Panc1 (cell line): ENCODE measurements around the gene SPATA13. TPM values are rescaled to one million over a fixed set of nuclear protein-coding genes. Genes with fewer than 3 reads are reported as not detected.

Source experiments
- ATAC-seq: fragments of 200-7000 bp; cut with Tn5 transposase; 2 replicates; pipeline ENCODE4 v1.9.1; 2020; ENCODE audit warnings: mild to moderate bottlenecking, moderate library complexity
- BruUV-seq: library from RNA; stranded (reverse); fragments of 400-500 nt; replicated peaks from 2 replicates; lab custom pipeline; 2021; lab: Mats Ljungman, UMichigan
- CTCF ChIA-PET: fragments of 300-600 bp; sonication (Branson Sonifier 250); formaldehyde crosslinking; loops from one replicate; lab custom pipeline; 2022; ENCODE audit warnings: antibody characterized with exemption; lab: Charles Lee
- POLR2A ChIA-PET: fragments of 300-600 bp; sonication (Branson Sonifier 250); formaldehyde crosslinking; loops from one replicate; lab custom pipeline; 2022; ENCODE audit warnings: antibody characterized with exemption; lab: Charles Lee
- DNase-seq: peaks from one replicate; pipeline ENCODE4 v3.0.0-alpha.2; 2010; ENCODE audit warnings: low read depth, low spot score
- H3K27ac ChIP-seq: 2 replicates; pipeline ENCODE4 v1.5.1; 2011; ENCODE audit warnings: mild to moderate bottlenecking, low read length, inconsistent platforms
- H3K27me3 ChIP-seq: fragments of 200-500 bp; sonication (Bioruptor generic); 2 replicates; pipeline ENCODE4 v1.6.0; 2014; ENCODE audit warnings: low read length, inconsistent platforms; ENCODE audit not compliant: control insufficient read depth, insufficient read depth
- H3K36me3 ChIP-seq: fragments of 200-500 bp; sonication (Bioruptor generic); 2 replicates; pipeline ENCODE4 v1.5.1; 2014; ENCODE audit warnings: inconsistent platforms, mild to moderate bottlenecking, low read length, moderate library complexity; ENCODE audit not compliant: control insufficient read depth, insufficient read depth
- H3K4me1 ChIP-seq: 2 replicates; pipeline ENCODE4 v1.5.1; 2011; ENCODE audit warnings: inconsistent platforms, mild to moderate bottlenecking, low read length, moderate library complexity; ENCODE audit not compliant: control insufficient read depth, insufficient read depth
- H3K4me3 ChIP-seq, 2 experiments: 2 replicates each; pipeline ENCODE4 v1.5.1; 2011 to 2012; ENCODE audit warnings: low read depth in 2 of 2, low read length in 2 of 2, mild to moderate bottlenecking in 2 of 2, inconsistent platforms in 1 of 2, moderate library complexity in 1 of 2
- H3K9me3 ChIP-seq: fragments of 200-500 bp; sonication (Bioruptor generic); 2 replicates; pipeline ENCODE4 v1.5.1; 2014; ENCODE audit warnings: low read depth, mild to moderate bottlenecking, inconsistent platforms, low read length, moderate library complexity; ENCODE audit not compliant: control insufficient read depth, insufficient read depth
- POLR2AphosphoS5 ChIP-seq: IDR thresholded peaks from 2 replicates; pipeline ENCODE4 v1.6.1; 2012; ENCODE audit warnings: mild to moderate bottlenecking, low read depth, low read length, moderate library complexity
- SIN3A ChIP-seq: IDR thresholded peaks from 2 replicates; pipeline ENCODE4 v1.6.1; 2012; ENCODE audit warnings: low read depth, mild to moderate bottlenecking, low read length, moderate library complexity, borderline replicate concordance; ENCODE audit not compliant: insufficient read depth
- TCF7L2 ChIP-seq: IDR thresholded peaks from 2 replicates; pipeline ENCODE4 v1.6.1; 2011; ENCODE audit warnings: mild to moderate bottlenecking, low read depth, low read length, inconsistent platforms
- in situ Hi-C: cut with HindIII; loops from 2 replicates; pipeline ENCODE4 v1.10.0; 2016; ENCODE audit warnings: low sequenced_read_pairs, low pct_unique_long_range_greater_than_20kb
- intact Hi-C: fragments of 100-400 bp; cut with micrococcal nuclease; formaldehyde crosslinking; loops from one replicate; pipeline ENCODE4 v1.10.0; 2022; ENCODE audit not compliant: unreplicated experiment
- total RNA-seq: library from RNA; stranded (reverse); gene quantifications from one replicate; pipeline ENCODE4 v1.2.1, GENCODE V29; 2021; ENCODE audit not compliant: unreplicated experiment
- TF ChIP-seq, protein P1 (sequence below): fragments of 450-650 bp; IDR thresholded peaks from 2 replicates; pipeline ENCODE4 v1.5.1; 2017; ENCODE audit warnings: mild to moderate bottlenecking
- TF ChIP-seq, protein P2 (sequence below), 2 experiments: IDR thresholded peaks; 2 replicates each; pipeline ENCODE4 v1.6.1; 2011 to 2012; ENCODE audit warnings: low read depth in 2 of 2, control low read depth in 1 of 2, low read length in 1 of 2, mild to moderate bottlenecking in 1 of 2, moderate library complexity in 1 of 2; ENCODE audit not compliant: insufficient read depth in 1 of 2

SPATA13 gene
- total RNA-seq, 1 experiment from 2014 or later, result 7.9 TPM

DNA sequence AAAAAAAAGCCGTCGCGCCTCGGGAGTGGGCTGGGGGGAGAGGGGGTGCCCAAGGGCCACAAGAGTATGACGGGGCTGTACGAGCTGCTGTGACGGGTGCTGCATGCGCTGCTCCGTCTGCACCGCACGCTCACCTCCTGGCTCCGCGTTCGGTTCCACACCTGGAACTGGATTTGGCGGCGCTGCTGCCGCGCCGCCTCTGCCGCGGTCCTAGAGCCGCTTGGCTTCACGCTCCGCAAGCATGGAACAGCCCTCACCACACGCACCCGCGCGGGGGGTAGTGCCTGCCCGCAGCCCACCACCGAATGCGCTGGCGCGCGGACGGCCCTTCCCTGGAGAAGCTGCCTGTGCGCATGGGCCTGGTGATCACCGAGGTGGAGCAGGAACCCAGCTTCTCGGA lies 167.6 kb downstream of the SPATA13 start:
- ChIA-PET POLR2A (no interaction called here), CTCF (no interaction called here)
- Histone ChIP-seq H3K36me3 (no peaks in the 10 kb centered on the region), H3K27me3 (no peaks in the 10 kb centered on the region), H3K27ac (no peak overlapping the region), H3K4me3 (peak overlapping the region; percentile 32 to 39), H3K9me3 (no peaks in the 10 kb centered on the region), H3K4me1 (no peaks in the 10 kb centered on the region)
- TF ChIP-seq POLR2AphosphoS5 (no peak), TCF7L2 (no peak), SIN3A (no peak)
- TF ChIP-seq, protein P1, sequence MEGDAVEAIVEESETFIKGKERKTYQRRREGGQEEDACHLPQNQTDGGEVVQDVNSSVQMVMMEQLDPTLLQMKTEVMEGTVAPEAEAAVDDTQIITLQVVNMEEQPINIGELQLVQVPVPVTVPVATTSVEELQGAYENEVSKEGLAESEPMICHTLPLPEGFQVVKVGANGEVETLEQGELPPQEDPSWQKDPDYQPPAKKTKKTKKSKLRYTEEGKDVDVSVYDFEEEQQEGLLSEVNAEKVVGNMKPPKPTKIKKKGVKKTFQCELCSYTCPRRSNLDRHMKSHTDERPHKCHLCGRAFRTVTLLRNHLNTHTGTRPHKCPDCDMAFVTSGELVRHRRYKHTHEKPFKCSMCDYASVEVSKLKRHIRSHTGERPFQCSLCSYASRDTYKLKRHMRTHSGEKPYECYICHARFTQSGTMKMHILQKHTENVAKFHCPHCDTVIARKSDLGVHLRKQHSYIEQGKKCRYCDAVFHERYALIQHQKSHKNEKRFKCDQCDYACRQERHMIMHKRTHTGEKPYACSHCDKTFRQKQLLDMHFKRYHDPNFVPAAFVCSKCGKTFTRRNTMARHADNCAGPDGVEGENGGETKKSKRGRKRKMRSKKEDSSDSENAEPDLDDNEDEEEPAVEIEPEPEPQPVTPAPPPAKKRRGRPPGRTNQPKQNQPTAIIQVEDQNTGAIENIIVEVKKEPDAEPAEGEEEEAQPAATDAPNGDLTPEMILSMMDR, result no peak
- TF ChIP-seq, protein P2, sequence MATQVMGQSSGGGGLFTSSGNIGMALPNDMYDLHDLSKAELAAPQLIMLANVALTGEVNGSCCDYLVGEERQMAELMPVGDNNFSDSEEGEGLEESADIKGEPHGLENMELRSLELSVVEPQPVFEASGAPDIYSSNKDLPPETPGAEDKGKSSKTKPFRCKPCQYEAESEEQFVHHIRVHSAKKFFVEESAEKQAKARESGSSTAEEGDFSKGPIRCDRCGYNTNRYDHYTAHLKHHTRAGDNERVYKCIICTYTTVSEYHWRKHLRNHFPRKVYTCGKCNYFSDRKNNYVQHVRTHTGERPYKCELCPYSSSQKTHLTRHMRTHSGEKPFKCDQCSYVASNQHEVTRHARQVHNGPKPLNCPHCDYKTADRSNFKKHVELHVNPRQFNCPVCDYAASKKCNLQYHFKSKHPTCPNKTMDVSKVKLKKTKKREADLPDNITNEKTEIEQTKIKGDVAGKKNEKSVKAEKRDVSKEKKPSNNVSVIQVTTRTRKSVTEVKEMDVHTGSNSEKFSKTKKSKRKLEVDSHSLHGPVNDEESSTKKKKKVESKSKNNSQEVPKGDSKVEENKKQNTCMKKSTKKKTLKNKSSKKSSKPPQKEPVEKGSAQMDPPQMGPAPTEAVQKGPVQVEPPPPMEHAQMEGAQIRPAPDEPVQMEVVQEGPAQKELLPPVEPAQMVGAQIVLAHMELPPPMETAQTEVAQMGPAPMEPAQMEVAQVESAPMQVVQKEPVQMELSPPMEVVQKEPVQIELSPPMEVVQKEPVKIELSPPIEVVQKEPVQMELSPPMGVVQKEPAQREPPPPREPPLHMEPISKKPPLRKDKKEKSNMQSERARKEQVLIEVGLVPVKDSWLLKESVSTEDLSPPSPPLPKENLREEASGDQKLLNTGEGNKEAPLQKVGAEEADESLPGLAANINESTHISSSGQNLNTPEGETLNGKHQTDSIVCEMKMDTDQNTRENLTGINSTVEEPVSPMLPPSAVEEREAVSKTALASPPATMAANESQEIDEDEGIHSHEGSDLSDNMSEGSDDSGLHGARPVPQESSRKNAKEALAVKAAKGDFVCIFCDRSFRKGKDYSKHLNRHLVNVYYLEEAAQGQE (IDR thresholded peaks at IDR 0.05; ENCODE audit: insufficient read depth in 1 of 2, low read depth in 2 of 2, low read length in 1 of 2), result no peak
- DNase-seq (no peak), ATAC-seq (peak; percentile 82)
- intact Hi-C loops, result no loop called here
- BruUV-seq, result no TSS peak
- in situ Hi-C loops, result no loop called here

DNA sequence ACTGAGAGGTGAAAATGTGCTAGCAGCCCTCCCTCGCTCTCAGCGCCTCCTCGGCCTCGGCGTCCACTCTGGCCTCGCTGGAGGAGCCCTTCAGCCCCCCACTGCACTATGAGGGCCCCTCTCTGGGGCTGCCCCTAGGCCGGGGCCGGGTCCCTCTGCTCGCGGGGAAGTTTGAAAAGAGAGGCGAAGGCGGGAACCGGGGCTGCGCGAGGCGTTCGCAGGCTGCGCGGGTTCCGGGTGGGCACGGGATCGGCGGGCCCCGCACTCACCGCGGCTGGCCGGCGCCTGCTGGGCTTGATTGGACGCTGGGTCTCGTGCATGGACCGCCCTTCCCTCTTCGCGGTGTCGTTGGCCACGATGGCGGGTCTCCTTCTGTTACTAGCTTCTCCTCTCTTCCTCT lies 178.2 kb downstream of the SPATA13 start:
- no peaks in the 10 kb centered on the region for H3K27me3 ChIP-seq
- TF ChIP-seq POLR2AphosphoS5, result no peak
- TF ChIP-seq, protein P2 (IDR thresholded peaks at IDR 0.05; ENCODE audit: insufficient read depth in 1 of 2, low read depth in 2 of 2, low read length in 1 of 2), result no peak
- TF ChIP-seq, protein P1, result no peak
- no peak for TF ChIP-seq TCF7L2
- no peak for TF ChIP-seq SIN3A
- ATAC-seq (no peak), DNase-seq (no peak)
- intact Hi-C loops, result no loop called here
- no peak overlapping the region for H3K27ac ChIP-seq
- ChIA-PET POLR2A (no interaction called here), CTCF (no interaction called here)
- in situ Hi-C loops, result no loop called here
- no peaks in the 10 kb centered on the region for H3K9me3 ChIP-seq
- no peak overlapping the region for H3K4me3 ChIP-seq
- no TSS peak for BruUV-seq
- H3K4me1 ChIP-seq, result no peaks in the 10 kb centered on the region
- H3K36me3 ChIP-seq, result no peaks in the 10 kb centered on the region
